ENCODE data around the gene PTPRN2. TPM values are rescaled to one million over a fixed set of nuclear protein-coding genes. Genes with fewer than 3 reads are reported as not detected.

The PTPRN2 gene
- total RNA-seq, 1 donor from 2014 or later: 11.4 TPM

GRCh38 chr7:157723205-157723604 is 864.4 kb downstream of the PTPRN2 start:
- H3K27me3 Mint-ChIP-seq: peaks cover 43% of the 10 kb centered on the region
- H3K36me3 Mint-ChIP-seq (ENCODE audit: insufficient read depth): no peaks in the 10 kb centered on the region
- H3K4me1 Mint-ChIP-seq (ENCODE audit: low read depth): no peaks in the 10 kb centered on the region
- DNase-seq (ENCODE audit: low spot score, unreplicated experiment): no peak
- H3K9me3 Mint-ChIP-seq (ENCODE audit: low read depth): no peaks in the 10 kb centered on the region
- no peak overlapping the region for H3K4me3 Mint-ChIP-seq (ENCODE audit: low read depth)
- TF ChIP-seq CTCF (IDR thresholded peaks at IDR 0.05; ENCODE audit: unreplicated experiment): no peak
- peak overlapping the region; percentile 39 for H3K27ac Mint-ChIP-seq

- H3K9me3 Mint-ChIP-seq (ENCODE audit: low read depth): no peaks in the 10 kb centered on the region
- no peak for TF ChIP-seq CTCF (IDR thresholded peaks at IDR 0.05; ENCODE audit: unreplicated experiment)
- no peak for DNase-seq (ENCODE audit: low spot score, unreplicated experiment)
- H3K4me3 Mint-ChIP-seq (ENCODE audit: low read depth): no peak overlapping the region
- H3K27me3 Mint-ChIP-seq: peaks cover 41% of the 10 kb centered on the region
- no peaks in the 10 kb centered on the region for H3K36me3 Mint-ChIP-seq (ENCODE audit: insufficient read depth)
- no peak overlapping the region for H3K27ac Mint-ChIP-seq
- no peaks in the 10 kb centered on the region for H3K4me1 Mint-ChIP-seq (ENCODE audit: low read depth)
Measured at GRCh38 chr7:157722137-157723060, 865.2 kb downstream of the PTPRN2 start.

GRCh38 chr7:157721468-157722136 is 866.0 kb downstream of the PTPRN2 start:
- H3K27me3 Mint-ChIP-seq: peaks cover 34% of the 10 kb centered on the region
- TF ChIP-seq CTCF (IDR thresholded peaks at IDR 0.05; ENCODE audit: unreplicated experiment): no peak
- no peak overlapping the region for H3K4me3 Mint-ChIP-seq (ENCODE audit: low read depth)
- no peak overlapping the region for H3K27ac Mint-ChIP-seq
- no peaks in the 10 kb centered on the region for H3K36me3 Mint-ChIP-seq (ENCODE audit: insufficient read depth)
- no peak for DNase-seq (ENCODE audit: low spot score, unreplicated experiment)
- no peaks in the 10 kb centered on the region for H3K4me1 Mint-ChIP-seq (ENCODE audit: low read depth)
- no peaks in the 10 kb centered on the region for H3K9me3 Mint-ChIP-seq (ENCODE audit: low read depth)

GRCh38 chr7:157719705-157720655 is 867.6 kb downstream of the PTPRN2 start:
- H3K27me3 Mint-ChIP-seq: peaks cover 35% of the 10 kb centered on the region
- H3K36me3 Mint-ChIP-seq (ENCODE audit: insufficient read depth): no peaks in the 10 kb centered on the region
- H3K27ac Mint-ChIP-seq: no peak overlapping the region
- H3K4me3 Mint-ChIP-seq (ENCODE audit: low read depth): no peak overlapping the region
- H3K9me3 Mint-ChIP-seq (ENCODE audit: low read depth): no peaks in the 10 kb centered on the region
- no peaks in the 10 kb centered on the region for H3K4me1 Mint-ChIP-seq (ENCODE audit: low read depth)
- no peak for DNase-seq (ENCODE audit: low spot score, unreplicated experiment)
- TF ChIP-seq CTCF (IDR thresholded peaks at IDR 0.05; ENCODE audit: unreplicated experiment): no peak
